Suprapubic skin (tissue), 4 donors: ENCODE data around the gene EXOC1. TPM values are rescaled to one million over a fixed set of nuclear protein-coding genes. Genes with fewer than 3 reads are reported as not detected.

Source experiments
- DNase-seq, 2 donors: peaks; one replicate each; pipeline ENCODE4 v3.0.0-alpha.2; 2019; ENCODE audit warnings: low spot score in 2 of 2
- H3K27ac ChIP-seq: fragments of 200-600 bp; sonication (generic); one replicate; pipeline ENCODE4 v1.5.1; 2019
- H3K27me3 ChIP-seq: fragments of 200-600 bp; sonication (generic); one replicate; pipeline ENCODE4 v1.5.1; 2019
- H3K36me3 ChIP-seq: fragments of 200-600 bp; sonication (generic); one replicate; pipeline ENCODE4 v1.5.1; 2019
- H3K4me1 ChIP-seq: fragments of 200-600 bp; sonication (generic); one replicate; pipeline ENCODE4 v1.5.1; 2019
- H3K4me3 ChIP-seq: fragments of 200-600 bp; sonication (generic); one replicate; pipeline ENCODE4 v1.5.1; 2019; ENCODE audit warnings: mild to moderate bottlenecking
- H3K9me3 ChIP-seq: fragments of 200-600 bp; sonication (generic); one replicate; pipeline ENCODE4 v1.5.1; 2019
- CTCF ChIP-seq, 2 donors: fragments of 200-600 bp in 1 of 2; fragments of 450-650 bp in 1 of 2; sonication (generic) in 1 of 2; IDR thresholded peaks; one replicate each; pipeline ENCODE4 v1.5.1; 2016 to 2019; ENCODE audit warnings: antibody characterized with exemption in 2 of 2, mild to moderate bottlenecking in 1 of 2, moderate library complexity in 1 of 2
- EP300 ChIP-seq: sonication (generic); formaldehyde crosslinking; IDR thresholded peaks from one replicate; pipeline ENCODE4 v1.6.1; 2017; ENCODE audit warnings: antibody characterized with exemption
- POLR2A ChIP-seq, 2 donors: fragments of 450-650 bp; IDR thresholded peaks; one replicate each; pipeline ENCODE4 v1.6.1; 2017; ENCODE audit warnings: antibody characterized with exemption in 2 of 2, mild to moderate bottlenecking in 2 of 2, moderate library complexity in 2 of 2
- POLR2AphosphoS5 ChIP-seq, 3 donors: sonication (generic); formaldehyde crosslinking; IDR thresholded peaks; one replicate each; pipeline ENCODE4 v1.6.1; 2017; ENCODE audit warnings: antibody characterized with exemption in 3 of 3
- WGBS: methylation state at CpG from one replicate; pipeline ENCODE4 v1.1.5; 2018; 5-methylcytosine and 5-hydroxymethylcytosine counted together
- total RNA-seq, 4 donors: library from RNA; depleted of rRNA; stranded (reverse); fragments of >200 nt; gene quantifications; one replicate each; pipeline ENCODE4 v1.1.0, GENCODE V29; 2016

The EXOC1 gene
- total RNA-seq, 4 donors from 2014 or later: 27.1 to 60.1 (median 32.9) TPM

- TF ChIP-seq POLR2A (IDR thresholded peaks at IDR 0.05) (no peak), POLR2AphosphoS5 (IDR thresholded peaks at IDR 0.05) (no peak), CTCF (IDR thresholded peaks at IDR 0.05) (no peak), EP300 (no peak)
- 19% methylated on average over 13 of the region's 13 CpGs for WGBS
- Histone ChIP-seq H3K27ac (no peak within 1 kb of the TSS), H3K27me3 (no peaks in the 10 kb centered on the region), H3K4me3 (peak within 1 kb of the TSS; percentile 30), H3K4me1 (peaks cover 10% of the 10 kb centered on the region), H3K9me3 (no peaks in the 10 kb centered on the region), H3K36me3 (no peaks in the 10 kb centered on the region)
- DNase-seq: no peak
Measured at GRCh38 chr4:55819634-55820033, 33.8 kb upstream of the EXOC1 start, which contains the start of gene EXOC1L. Gene EXOC1L, plus strand, starts transcription at chr4:55819790. Its CDS starts 237 bp downstream, at chr4:55820027.

- H3K27ac ChIP-seq: no peak overlapping the region
- TF ChIP-seq POLR2A (IDR thresholded peaks at IDR 0.05) (no peak), EP300 (no peak), POLR2AphosphoS5 (IDR thresholded peaks at IDR 0.05) (no peak), CTCF (IDR thresholded peaks at IDR 0.05) (no peak)
Measured at GRCh38 chr4:55820279-55820678, 33.2 kb upstream of the EXOC1 start.

GRCh38 chr4:55822329-55822728 is 31.1 kb upstream of the EXOC1 start:
- TF ChIP-seq EP300 (no peak), POLR2A (IDR thresholded peaks at IDR 0.05) (no peak)
- Histone ChIP-seq H3K27me3 (no peaks in the 10 kb centered on the region), H3K4me3 (no peak overlapping the region), H3K36me3 (no peaks in the 10 kb centered on the region), H3K9me3 (no peaks in the 10 kb centered on the region), H3K4me1 (peaks cover 10% of the 10 kb centered on the region), H3K27ac (no peak overlapping the region)
- DNase-seq: no peak
- WGBS: 86% methylated on average over 3 of the region's 3 CpGs

More at GRCh38 chr4:55820279-55820678, 33.2 kb upstream of the EXOC1 start:
- Histone ChIP-seq H3K4me3 (no peak overlapping the region), H3K4me1 (peaks cover 10% of the 10 kb centered on the region), H3K27me3 (no peaks in the 10 kb centered on the region), H3K36me3 (no peaks in the 10 kb centered on the region), H3K9me3 (no peaks in the 10 kb centered on the region)
- DNase-seq: no peak
- 41% methylated on average over 2 of the region's 2 CpGs for WGBS

GRCh38 chr4:55824865-55825264 is 28.6 kb upstream of the EXOC1 start:
- peaks cover 6% of the 10 kb centered on the region for H3K27me3 ChIP-seq
- H3K4me1 ChIP-seq: peaks cover 5% of the 10 kb centered on the region
- no peak overlapping the region for H3K4me3 ChIP-seq
- no peaks in the 10 kb centered on the region for H3K9me3 ChIP-seq
- no peak overlapping the region for H3K27ac ChIP-seq
- WGBS: 55% methylated on average over 2 of the region's 2 CpGs
- no peak for DNase-seq
- TF ChIP-seq POLR2AphosphoS5 (IDR thresholded peaks at IDR 0.05) (no peak), CTCF (IDR thresholded peaks at IDR 0.05) (no peak), EP300 (no peak)
- H3K36me3 ChIP-seq: no peaks in the 10 kb centered on the region

- Histone ChIP-seq H3K9me3 (no peaks in the 10 kb centered on the region), H3K36me3 (no peaks in the 10 kb centered on the region), H3K4me3 (no peak overlapping the region), H3K27me3 (peaks cover 8% of the 10 kb centered on the region), H3K27ac (no peak overlapping the region), H3K4me1 (no peaks in the 10 kb centered on the region)
- DNase-seq: no peak
- no peak for TF ChIP-seq EP300
- TF ChIP-seq POLR2A (IDR thresholded peaks at IDR 0.05): no peak
- TF ChIP-seq POLR2AphosphoS5 (IDR thresholded peaks at IDR 0.05): no peak
- TF ChIP-seq CTCF (IDR thresholded peaks at IDR 0.05): no peak
Measured at GRCh38 chr4:55826986-55827385, 26.5 kb upstream of the EXOC1 start.

- TF ChIP-seq POLR2AphosphoS5 (IDR thresholded peaks at IDR 0.05) (no peak), POLR2A (IDR thresholded peaks at IDR 0.05) (no peak), EP300 (no peak), CTCF (IDR thresholded peaks at IDR 0.05) (no peak)
- Histone ChIP-seq H3K36me3 (no peaks in the 10 kb centered on the region), H3K4me1 (no peaks in the 10 kb centered on the region), H3K27ac (no peak overlapping the region), H3K27me3 (peaks cover 8% of the 10 kb centered on the region), H3K9me3 (no peaks in the 10 kb centered on the region), H3K4me3 (no peak overlapping the region)
- WGBS: 68% methylated on average over 2 of the region's 2 CpGs
- no peak for DNase-seq
Measured at GRCh38 chr4:55827582-55827981, 25.9 kb upstream of the EXOC1 start.
